Lower leg skin (tissue), 3 donors: ENCODE results near the gene ZC3H18.

Source experiments
- CTCF ChIP-seq, 3 donors: fragments of 450-650 bp; IDR thresholded peaks; one replicate each; pipeline ENCODE4 v1.5.1; 2016; ENCODE audit warnings: antibody characterized with exemption in 3 of 3, mild to moderate bottlenecking in 3 of 3, moderate library complexity in 2 of 3
- POLR2A ChIP-seq, 2 donors: fragments of 450-650 bp; IDR thresholded peaks; one replicate each; pipeline ENCODE4 v1.6.1; 2016 to 2017; ENCODE audit warnings: antibody characterized with exemption in 2 of 2, mild to moderate bottlenecking in 1 of 2, moderate library complexity in 1 of 2

- TF ChIP-seq CTCF (IDR thresholded peaks at IDR 0.05), result no peak
- TF ChIP-seq POLR2A (IDR thresholded peaks at IDR 0.05), result no peak
These were observed 84.3 kb downstream of the ZC3H18 start for GRCh38 chr16:88654363-88655052.
